Neural cell (in vitro differentiated cells): ENCODE data around the gene RCAN3. TPM values are rescaled to one million over a fixed set of nuclear protein-coding genes. Genes with fewer than 3 reads are reported as not detected.

Source experiments
- H2AFZ ChIP-seq: fragments of 200-600, 300-800 bp; sonication (generic), shearing (Covaris generic); 2 replicates; pipeline ENCODE4 v1.6.0; 2014; ENCODE audit warnings: low read depth, mild to moderate bottlenecking, antibody characterized with exemption, low read length, moderate library complexity
- H3F3A ChIP-seq: fragments of 200-600 bp; shearing (Covaris generic); 2 replicates; pipeline ENCODE4 v1.6.1; 2016; ENCODE audit warnings: mild to moderate bottlenecking, moderate library complexity, mixed read lengths, antibody characterized with exemption, low read length; ENCODE audit not compliant: insufficient read depth, poor library complexity, severe bottlenecking
- H3K27ac ChIP-seq: fragments of 200-600, 300-800 bp; sonication (generic), shearing (Covaris generic); 2 replicates; pipeline ENCODE4 v1.5.1; 2014; ENCODE audit warnings: mild to moderate bottlenecking, low read length, moderate library complexity
- H3K27me3 ChIP-seq: fragments of 300-800, 200-600 bp; sonication (generic), shearing (Covaris generic); 2 replicates; pipeline ENCODE4 v1.6.0; 2014; ENCODE audit warnings: mild to moderate bottlenecking, low read depth, low read length, moderate library complexity; ENCODE audit not compliant: insufficient read depth
- H3K36me3 ChIP-seq: fragments of 300-800, 200-600 bp; sonication (generic), shearing (Covaris generic); 2 replicates; pipeline ENCODE4 v1.5.1; 2014; ENCODE audit warnings: mild to moderate bottlenecking, antibody characterized with exemption, low read length, moderate library complexity; ENCODE audit not compliant: insufficient read depth
- H3K4me2 ChIP-seq: fragments of 300-800, 200-600 bp; sonication (generic), shearing (Covaris generic); 2 replicates; pipeline ENCODE4 v1.6.0; 2014; ENCODE audit warnings: mild to moderate bottlenecking, low read length
- H3K4me3 ChIP-seq: fragments of 300-800, 200-600 bp; sonication (generic), shearing (Covaris generic); 2 replicates; pipeline ENCODE4 v1.5.1; 2014; ENCODE audit warnings: mild to moderate bottlenecking, low read length, moderate library complexity
- H3K79me2 ChIP-seq: fragments of 200-600 bp; shearing (Covaris generic); replicated peaks from 2 replicates; pipeline ENCODE4 v1.6.0; 2014; ENCODE audit warnings: mild to moderate bottlenecking, low read length, moderate library complexity; ENCODE audit not compliant: insufficient read depth
- H3K9ac ChIP-seq: fragments of 300-800, 200-600 bp; sonication (generic), shearing (Covaris generic); 2 replicates; pipeline ENCODE4 v1.6.1; 2016; ENCODE audit warnings: mild to moderate bottlenecking, low read length, mixed read lengths
- H3K9me2 ChIP-seq: fragments of 200-600 bp; shearing (Covaris generic); 2 replicates; pipeline ENCODE4 v1.6.1; 2016; ENCODE audit warnings: mild to moderate bottlenecking, low read length, mixed read lengths; ENCODE audit not compliant: insufficient read depth
- H3K9me3 ChIP-seq: fragments of 200-600, 300-800 bp; sonication (generic), shearing (Covaris generic); 2 replicates; pipeline ENCODE4 v1.6.1; 2016; ENCODE audit warnings: mild to moderate bottlenecking, mixed run types, low read length, moderate library complexity, mixed read lengths
- H4K20me1 ChIP-seq: fragments of 200-600 bp; shearing (Covaris generic); 2 replicates; pipeline ENCODE4 v1.6.1; 2016; ENCODE audit warnings: mild to moderate bottlenecking, mixed run types; ENCODE audit not compliant: insufficient read depth
- CTCF ChIP-seq: fragments of 450-650 bp; IDR thresholded peaks from 2 replicates; pipeline ENCODE4 v1.5.1; 2014; ENCODE audit warnings: antibody characterized with exemption, mild to moderate bottlenecking, moderate library complexity; ENCODE audit not compliant: poor library complexity, severe bottlenecking
- EP300 ChIP-seq: fragments of 450-650 bp; conservative IDR thresholded peaks from 2 replicates; pipeline ENCODE4 v1.6.1; 2014; ENCODE audit warnings: antibody characterized with exemption, mild to moderate bottlenecking, moderate library complexity; ENCODE audit not compliant: poor library complexity, severe bottlenecking
- EZH2 ChIP-seq: fragments of 200-600, 300-800 bp; shearing (Covaris generic), sonication (generic); IDR thresholded peaks from 2 replicates; pipeline ENCODE4 v1.6.1; 2014; ENCODE audit warnings: antibody characterized with exemption, low read length, borderline replicate concordance, mild to moderate bottlenecking; ENCODE audit not compliant: insufficient read depth, poor library complexity, severe bottlenecking
- MXI1 ChIP-seq: fragments of 450-650 bp; conservative IDR thresholded peaks from 2 replicates; pipeline ENCODE4 v1.6.1; 2014; ENCODE audit warnings: antibody characterized with exemption, mild to moderate bottlenecking; ENCODE audit not compliant: poor library complexity, severe bottlenecking
- POLR2AphosphoS5 ChIP-seq: IDR thresholded peaks from 2 replicates; pipeline ENCODE4 v1.6.1; 2012
- RAD21 ChIP-seq: fragments of 450-650 bp; conservative IDR thresholded peaks from 2 replicates; pipeline ENCODE4 v1.6.1; 2014; ENCODE audit warnings: antibody characterized with exemption, mild to moderate bottlenecking, moderate library complexity
- REST ChIP-seq: IDR thresholded peaks from 2 replicates; pipeline ENCODE4 v1.6.1; 2012; ENCODE audit warnings: borderline replicate concordance
- SMC3 ChIP-seq: fragments of 450-650 bp; conservative IDR thresholded peaks from 2 replicates; pipeline ENCODE4 v1.6.1; 2014; ENCODE audit warnings: antibody characterized with exemption, mild to moderate bottlenecking, moderate library complexity; ENCODE audit not compliant: poor library complexity
- TAF1 ChIP-seq: IDR thresholded peaks from 2 replicates; pipeline ENCODE4 v1.6.1; 2012; ENCODE audit warnings: low read depth
- polyA plus RNA-seq: library from polyadenylated mRNA; depleted of rRNA; stranded (reverse); fragments of >200 nt; gene quantifications from 2 replicates; pipeline ENCODE4 v1.2.3, GENCODE V29; 2014

Gene RCAN3
- polyA plus RNA-seq, 1 donor from 2014 or later: 31.4 TPM

- Histone ChIP-seq H3K9me2 (no peaks in the 10 kb centered on the region), H3K9me3 (no peaks in the 10 kb centered on the region), H3K79me2 (no peaks in the 10 kb centered on the region), H3K4me3 (no peak overlapping the region), H3F3A (no peaks in the 10 kb centered on the region), H3K27ac (no peak overlapping the region), H3K27me3 (no peaks in the 10 kb centered on the region), H2AFZ (no peak overlapping the region), H4K20me1 (no peaks in the 10 kb centered on the region), H3K4me2 (no peak overlapping the region), H3K36me3 (no peaks in the 10 kb centered on the region), H3K9ac (no peak overlapping the region)
- TF ChIP-seq POLR2AphosphoS5 (no peak), RAD21 (no peak), EZH2 (no peak), REST (no peak), TAF1 (no peak), MXI1 (no peak), SMC3 (no peak), CTCF (no peak), EP300 (no peak)
Observed at GRCh38 chr1:24525606-24526005, 23.0 kb downstream of the RCAN3 start.

GRCh38 chr1:24526045-24526444 lies 23.4 kb downstream of the RCAN3 start:
- TF ChIP-seq TAF1 (no peak), RAD21 (no peak), MXI1 (no peak), REST (no peak), SMC3 (no peak), EZH2 (no peak), CTCF (no peak), EP300 (no peak), POLR2AphosphoS5 (no peak)
- no peaks in the 10 kb centered on the region for H3K27me3 ChIP-seq

More at GRCh38 chr1:24526045-24526444, 23.4 kb downstream of the RCAN3 start:
- Histone ChIP-seq H4K20me1 (no peaks in the 10 kb centered on the region), H3K4me3 (no peak overlapping the region), H3K27ac (no peak overlapping the region), H3K79me2 (no peaks in the 10 kb centered on the region), H3K36me3 (no peaks in the 10 kb centered on the region), H3K9me2 (no peaks in the 10 kb centered on the region), H3K9me3 (no peaks in the 10 kb centered on the region), H3F3A (no peaks in the 10 kb centered on the region), H3K9ac (no peak overlapping the region), H2AFZ (no peak overlapping the region), H3K4me2 (no peak overlapping the region)
